ENCODE measurements around the gene TRIM10.

TRIM10 gene

DNA sequence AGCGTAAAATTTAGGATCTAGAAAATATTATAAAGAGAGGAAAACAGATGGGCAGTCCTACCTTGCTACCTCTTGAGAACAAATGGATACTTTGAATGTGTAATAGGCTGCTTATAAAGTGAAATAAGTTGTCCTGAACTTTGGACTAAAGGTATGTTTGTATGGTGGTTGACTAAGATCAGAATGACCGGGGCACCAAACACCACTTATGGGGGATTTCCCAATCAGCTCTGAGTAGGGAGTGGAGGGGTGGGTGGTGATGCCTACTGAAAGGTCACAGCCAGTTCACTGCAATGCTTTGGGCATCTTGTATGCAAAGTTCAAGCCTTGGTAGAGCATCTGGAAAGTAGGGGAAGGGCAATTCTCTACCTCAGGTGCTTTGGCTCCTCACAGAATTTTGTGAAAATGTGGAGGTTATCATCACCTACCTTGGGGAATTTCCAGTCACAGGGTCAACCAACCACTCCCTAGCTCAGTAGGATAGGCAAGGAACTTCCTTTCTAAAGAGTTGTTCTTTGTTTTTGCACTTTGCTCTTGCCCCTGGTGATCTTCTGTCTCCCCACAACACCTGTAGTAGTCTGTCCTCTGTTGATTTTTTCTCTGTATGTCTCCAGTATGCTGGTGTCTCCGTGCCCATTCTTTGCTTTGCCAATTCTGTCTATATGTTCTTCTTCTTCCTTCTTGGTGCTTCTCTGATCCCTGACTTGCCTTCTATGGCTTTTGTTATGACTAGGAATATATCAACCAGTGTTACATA is 47.8 kb downstream of the TRIM10 start, which contains the start of gene TRIM31:
Gene TRIM31, minus strand, starts transcription at position 88 of the 757 bp plus-strand sequence. CDS start 285 bp downstream, outside the sequence.
- no peaks in the 10 kb centered on the region for H3K79me2 ChIP-seq
- H3K4me1 ChIP-seq: no peaks in the 10 kb centered on the region
- no peaks in the 10 kb centered on the region for H3K36me3 ChIP-seq (ENCODE audit: control insufficient read depth, insufficient read depth, low read length)
- no peak within 1 kb of the TSS for H3K4me2 ChIP-seq (ENCODE audit: low read length)
- no peak within 1 kb of the TSS for H3K27ac ChIP-seq
- no peak within 1 kb of the TSS for H3K4me3 ChIP-seq (ENCODE audit: low read depth, low read length)
- H3K27me3 ChIP-seq (ENCODE audit: control insufficient read depth, insufficient read depth, low read length): no peaks in the 10 kb centered on the region
- no peak within 1 kb of the TSS for H2AFZ ChIP-seq
- TF ChIP-seq, protein P1, sequence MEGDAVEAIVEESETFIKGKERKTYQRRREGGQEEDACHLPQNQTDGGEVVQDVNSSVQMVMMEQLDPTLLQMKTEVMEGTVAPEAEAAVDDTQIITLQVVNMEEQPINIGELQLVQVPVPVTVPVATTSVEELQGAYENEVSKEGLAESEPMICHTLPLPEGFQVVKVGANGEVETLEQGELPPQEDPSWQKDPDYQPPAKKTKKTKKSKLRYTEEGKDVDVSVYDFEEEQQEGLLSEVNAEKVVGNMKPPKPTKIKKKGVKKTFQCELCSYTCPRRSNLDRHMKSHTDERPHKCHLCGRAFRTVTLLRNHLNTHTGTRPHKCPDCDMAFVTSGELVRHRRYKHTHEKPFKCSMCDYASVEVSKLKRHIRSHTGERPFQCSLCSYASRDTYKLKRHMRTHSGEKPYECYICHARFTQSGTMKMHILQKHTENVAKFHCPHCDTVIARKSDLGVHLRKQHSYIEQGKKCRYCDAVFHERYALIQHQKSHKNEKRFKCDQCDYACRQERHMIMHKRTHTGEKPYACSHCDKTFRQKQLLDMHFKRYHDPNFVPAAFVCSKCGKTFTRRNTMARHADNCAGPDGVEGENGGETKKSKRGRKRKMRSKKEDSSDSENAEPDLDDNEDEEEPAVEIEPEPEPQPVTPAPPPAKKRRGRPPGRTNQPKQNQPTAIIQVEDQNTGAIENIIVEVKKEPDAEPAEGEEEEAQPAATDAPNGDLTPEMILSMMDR (IDR thresholded peaks at IDR 0.05): no peak
- H3K9ac ChIP-seq: no peak within 1 kb of the TSS
- no peaks in the 10 kb centered on the region for H3K9me3 ChIP-seq (ENCODE audit: control insufficient read depth, low read length)

DNA sequence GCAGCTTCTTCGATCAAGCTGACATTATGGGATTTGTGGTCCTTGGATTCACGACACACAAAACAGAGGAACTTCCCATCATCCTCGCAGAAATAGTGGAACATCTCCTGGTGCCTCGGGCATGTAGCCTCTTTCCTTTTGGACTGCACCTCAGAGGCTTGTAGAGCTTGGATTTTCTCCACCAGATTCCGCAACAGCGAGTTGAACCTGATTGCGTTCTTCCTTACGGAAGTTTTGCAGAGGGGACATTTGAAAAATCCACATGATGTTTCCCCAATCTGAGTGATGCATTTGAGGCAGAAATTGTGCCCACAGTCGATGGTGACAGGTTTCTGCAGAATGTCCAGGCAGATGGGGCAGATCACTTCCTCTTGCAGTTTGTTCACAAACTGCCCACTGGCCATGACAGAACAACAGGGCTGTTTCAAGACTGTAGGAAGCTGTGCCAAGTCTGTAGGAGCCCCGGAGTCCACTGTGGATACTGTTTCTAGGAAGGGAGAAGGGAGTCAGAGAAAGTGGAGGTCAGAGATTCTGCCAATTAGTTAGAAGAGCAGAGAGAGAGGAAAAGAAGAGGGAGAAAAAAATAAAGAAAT is 48.5 kb downstream of the TRIM10 start:
- Histone ChIP-seq H3K4me3 (ENCODE audit: low read depth, low read length) (no peak overlapping the region), H3K4me2 (ENCODE audit: low read length) (no peak overlapping the region), H3K9ac (no peak overlapping the region), H2AFZ (no peak overlapping the region), H3K9me3 (ENCODE audit: control insufficient read depth, low read length) (no peaks in the 10 kb centered on the region), H3K4me1 (no peaks in the 10 kb centered on the region), H3K36me3 (ENCODE audit: control insufficient read depth, insufficient read depth, low read length) (no peaks in the 10 kb centered on the region), H3K79me2 (no peaks in the 10 kb centered on the region), H3K27me3 (ENCODE audit: control insufficient read depth, insufficient read depth, low read length) (no peaks in the 10 kb centered on the region), H3K27ac (no peak overlapping the region)
- TF ChIP-seq, protein P1 (IDR thresholded peaks at IDR 0.05): no peak

DNA sequence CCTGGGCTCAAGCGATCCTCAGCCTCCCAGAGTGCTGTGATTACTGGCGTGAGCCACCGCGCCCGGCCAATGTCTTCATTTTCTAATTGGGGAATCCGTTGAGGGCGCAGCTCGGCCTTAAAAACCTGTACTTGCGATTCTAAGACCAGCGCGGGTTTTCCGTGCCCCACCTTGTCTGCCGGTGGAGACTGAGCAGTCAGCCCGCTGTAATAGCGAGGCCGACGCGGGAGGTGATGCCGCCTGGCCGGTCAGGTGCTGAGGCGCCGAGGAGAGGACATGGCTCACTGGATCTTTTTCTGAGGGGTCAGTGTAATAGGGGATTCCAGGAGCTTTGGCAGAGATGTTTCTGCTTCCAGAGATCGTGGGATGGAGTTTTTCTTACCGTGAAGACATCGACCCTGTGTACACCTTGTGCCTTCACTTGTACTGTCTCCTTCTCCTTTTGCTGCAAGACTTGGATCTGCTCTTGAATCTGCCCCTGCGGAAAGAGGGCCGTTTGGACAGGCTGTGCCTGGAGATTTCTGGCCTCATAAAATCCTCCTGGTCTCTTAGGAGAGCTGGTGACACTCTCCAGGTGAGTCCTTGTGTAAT is 49.6 kb downstream of the TRIM10 start:
- H3K4me1 ChIP-seq: no peaks in the 10 kb centered on the region
- TF ChIP-seq, protein P1 (IDR thresholded peaks at IDR 0.05): no peak
- H3K36me3 ChIP-seq (ENCODE audit: control insufficient read depth, insufficient read depth, low read length): no peaks in the 10 kb centered on the region
- H3K27me3 ChIP-seq (ENCODE audit: control insufficient read depth, insufficient read depth, low read length): no peaks in the 10 kb centered on the region
- H3K4me3 ChIP-seq (ENCODE audit: low read depth, low read length): no peak overlapping the region
- H3K9ac ChIP-seq: no peak overlapping the region
- no peaks in the 10 kb centered on the region for H3K79me2 ChIP-seq
- H2AFZ ChIP-seq: no peak overlapping the region
- no peak overlapping the region for H3K27ac ChIP-seq
- no peak overlapping the region for H3K4me2 ChIP-seq (ENCODE audit: low read length)
- no peaks in the 10 kb centered on the region for H3K9me3 ChIP-seq (ENCODE audit: control insufficient read depth, low read length)

DNA sequence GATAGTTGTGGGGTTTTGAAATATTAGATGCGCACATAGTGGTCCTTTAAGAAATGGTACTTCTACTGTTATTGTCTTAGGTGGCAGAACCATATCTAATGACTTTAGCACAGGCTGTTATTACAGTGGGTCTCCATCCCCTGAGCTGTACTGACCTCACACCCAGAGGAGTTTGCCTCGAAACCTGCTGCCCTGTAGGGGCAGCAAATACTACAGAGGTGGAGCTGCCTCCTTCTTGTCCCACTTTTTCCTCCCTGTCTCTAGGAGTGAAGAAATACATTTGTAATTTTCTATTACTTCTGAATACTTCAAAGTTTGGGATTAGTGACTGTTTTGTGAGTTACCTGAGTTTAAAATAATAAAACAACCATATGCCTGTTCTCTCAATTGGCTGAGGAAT is 56.4 kb downstream of the TRIM10 start:
- no peak overlapping the region for H3K27ac ChIP-seq
- H3K79me2 ChIP-seq: no peaks in the 10 kb centered on the region
- no peaks in the 10 kb centered on the region for H3K36me3 ChIP-seq (ENCODE audit: control insufficient read depth, insufficient read depth, low read length)
- no peak overlapping the region for H3K4me3 ChIP-seq (ENCODE audit: low read depth, low read length)
- no peaks in the 10 kb centered on the region for H3K27me3 ChIP-seq (ENCODE audit: control insufficient read depth, insufficient read depth, low read length)
- TF ChIP-seq, protein P1 (IDR thresholded peaks at IDR 0.05): no peak
- no peak overlapping the region for H3K9ac ChIP-seq
- H3K4me1 ChIP-seq: peaks cover 8% of the 10 kb centered on the region
- no peak overlapping the region for H3K4me2 ChIP-seq (ENCODE audit: low read length)
- H2AFZ ChIP-seq: no peak overlapping the region
- H3K9me3 ChIP-seq (ENCODE audit: control insufficient read depth, low read length): no peaks in the 10 kb centered on the region

Measured in parathyroid adenoma (tissue), 2 donors.